Measurements from ENCODE around the gene MVB12B.

GRCh38 chr9:126532489-126532888, 205.9 kb downstream of the MVB12B start:
- TF ChIP-seq POLR2A (IDR thresholded peaks at IDR 0.05), result no peak
- no peak for TF ChIP-seq CTCF (IDR thresholded peaks at IDR 0.05 in 4 of 5, conservative IDR thresholded peaks at IDR 0.05 in 1 of 5)
